VCaP (cell line): Measurements from ENCODE around the gene VSIG10L2.
"Not testable (repeated sequence)": the region's sequence is repeated elsewhere in the genome, so short reads cannot be mapped to it uniquely, and the experiment has no call there.

Source experiments
- H3K27ac ChIP-seq: fragments of 450-650 bp; 2 replicates; pipeline ENCODE4 v1.5.1; 2017
- TF ChIP-seq, protein P1 (sequence below): fragments of 450-650 bp; conservative IDR thresholded peaks from 2 replicates; pipeline ENCODE4 v1.5.1; 2017; ENCODE audit warnings: mild to moderate bottlenecking, moderate library complexity

Gene VSIG10L2

GRCh38 chr11:125910226-125910849 is 35.5 kb upstream of the VSIG10L2 start:
- H3K27ac ChIP-seq: no peak overlapping the region
- TF ChIP-seq, protein P1, sequence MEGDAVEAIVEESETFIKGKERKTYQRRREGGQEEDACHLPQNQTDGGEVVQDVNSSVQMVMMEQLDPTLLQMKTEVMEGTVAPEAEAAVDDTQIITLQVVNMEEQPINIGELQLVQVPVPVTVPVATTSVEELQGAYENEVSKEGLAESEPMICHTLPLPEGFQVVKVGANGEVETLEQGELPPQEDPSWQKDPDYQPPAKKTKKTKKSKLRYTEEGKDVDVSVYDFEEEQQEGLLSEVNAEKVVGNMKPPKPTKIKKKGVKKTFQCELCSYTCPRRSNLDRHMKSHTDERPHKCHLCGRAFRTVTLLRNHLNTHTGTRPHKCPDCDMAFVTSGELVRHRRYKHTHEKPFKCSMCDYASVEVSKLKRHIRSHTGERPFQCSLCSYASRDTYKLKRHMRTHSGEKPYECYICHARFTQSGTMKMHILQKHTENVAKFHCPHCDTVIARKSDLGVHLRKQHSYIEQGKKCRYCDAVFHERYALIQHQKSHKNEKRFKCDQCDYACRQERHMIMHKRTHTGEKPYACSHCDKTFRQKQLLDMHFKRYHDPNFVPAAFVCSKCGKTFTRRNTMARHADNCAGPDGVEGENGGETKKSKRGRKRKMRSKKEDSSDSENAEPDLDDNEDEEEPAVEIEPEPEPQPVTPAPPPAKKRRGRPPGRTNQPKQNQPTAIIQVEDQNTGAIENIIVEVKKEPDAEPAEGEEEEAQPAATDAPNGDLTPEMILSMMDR: no peak

- H3K27ac ChIP-seq: not testable (repeated sequence)
These were observed 31.2 kb upstream of the VSIG10L2 start for GRCh38 chr11:125914601-125915000.

DNA sequence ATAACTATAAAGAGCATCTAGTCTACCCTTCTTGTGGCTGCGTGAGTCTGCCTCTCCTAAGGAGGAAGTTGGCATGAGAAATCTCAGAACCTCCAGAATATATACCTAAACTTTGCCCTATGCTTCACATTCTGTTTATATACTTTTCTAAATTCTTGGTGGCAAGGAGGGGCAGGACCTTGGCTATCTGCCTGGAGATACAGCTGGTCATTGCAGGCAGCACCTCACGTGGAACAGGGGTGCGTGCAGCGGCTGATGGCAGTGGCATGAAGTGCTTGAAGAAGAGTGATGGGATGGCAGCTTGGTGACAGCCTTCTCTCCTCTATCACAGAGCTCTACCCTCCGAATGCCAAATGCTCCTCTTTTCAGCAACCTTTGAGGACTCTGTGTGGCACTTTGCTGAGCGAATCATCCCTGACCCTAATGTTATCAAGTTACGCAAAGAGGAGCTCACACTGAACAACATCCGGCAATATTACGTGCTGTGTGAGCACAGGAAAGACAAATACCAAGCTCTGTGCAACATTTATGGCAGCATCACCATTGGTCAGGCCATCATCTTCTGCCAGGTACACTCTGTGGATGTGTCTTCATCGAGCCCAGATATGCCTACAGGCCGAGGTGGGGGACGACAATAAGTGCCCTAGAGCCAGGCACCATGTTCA is 29.0 kb upstream of the VSIG10L2 start:
- no peak overlapping the region for H3K27ac ChIP-seq
- TF ChIP-seq, protein P1: no peak

GRCh38 chr11:125918140-125918840 is 27.6 kb upstream of the VSIG10L2 start:
- H3K27ac ChIP-seq: peak overlapping the region; percentile 51
- TF ChIP-seq, protein P1: no peak

DNA sequence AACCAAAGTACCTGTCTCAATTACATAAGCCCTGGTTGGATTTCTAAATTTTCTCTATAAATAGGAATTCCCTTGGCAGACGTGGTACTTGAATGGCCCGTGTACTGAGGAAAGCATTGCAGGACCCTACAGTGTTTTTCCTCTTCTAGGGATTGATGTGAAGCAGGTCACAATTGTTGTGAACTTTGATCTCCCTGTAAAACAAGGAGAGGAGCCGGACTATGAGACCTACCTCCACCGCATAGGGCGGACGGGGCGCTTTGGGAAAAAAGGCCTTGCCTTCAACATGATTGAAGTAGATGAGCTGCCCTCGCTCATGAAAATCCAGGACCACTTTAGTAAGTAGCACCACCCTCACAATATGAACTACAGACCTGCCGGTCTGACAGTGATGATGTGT is 24.8 kb upstream of the VSIG10L2 start:
- TF ChIP-seq, protein P1: no peak
- no peak overlapping the region for H3K27ac ChIP-seq

- TF ChIP-seq, protein P1: no peak
- no peak overlapping the region for H3K27ac ChIP-seq
These were observed 23.7 kb upstream of the VSIG10L2 start for GRCh38 chr11:125922156-125922555.

- H3K27ac ChIP-seq: no peak overlapping the region
- TF ChIP-seq, protein P1: peak; percentile 95
These were observed 22.7 kb upstream of the VSIG10L2 start for GRCh38 chr11:125923012-125923579.
